HepG2 (cell line): ENCODE data around the gene YIPF3. TPM values are rescaled to one million over a fixed set of nuclear protein-coding genes. Genes with fewer than 3 reads are reported as not detected.

Experiments used
- ATAC-seq: fragments of 200-7000 bp; cut with Tn5 transposase; 3 replicates; pipeline ENCODE4 v1.9.1; 2020; ENCODE audit warnings: mild to moderate bottlenecking, moderate library complexity
- BruUV-seq: library from RNA; stranded (reverse); fragments of 400-500 nt; replicated peaks from 2 replicates; lab custom pipeline; 2021; lab: Mats Ljungman, UMichigan
- CTCF ChIA-PET: fragments of 300-600 bp; formaldehyde crosslinking; extraction: SDS; loops from one replicate; lab custom pipeline; 2021; ENCODE audit warnings: low total read pairs, inconsistent platforms, low intra/inter-chr PET ratio; lab: Yijun Ruan, JAX
- POLR2A ChIA-PET: fragments of 350-600 bp; sonication (Branson Sonifier 250); formaldehyde crosslinking; loops from one replicate; lab custom pipeline; 2020; ENCODE audit warnings: antibody characterized with exemption, inconsistent platforms; lab: Yijun Ruan, JAX
- DNase-seq: peaks from one replicate; pipeline ENCODE4 v3.0.0-alpha.2; 2015; ENCODE audit warnings: low spot score
- FAIRE-seq: peaks from 3 replicates; lab custom pipeline; 2011; peaks lifted over from hg19 to GRCh38; lab: Jason Lieb, UNC
- H2AFZ ChIP-seq: one replicate; pipeline ENCODE4 v1.6.1; 2011; ENCODE audit warnings: low read length, inconsistent platforms
- H3K27ac ChIP-seq: fragments of 300-600 bp; 3 replicates; pipeline ENCODE4 v1.8.0; 2011; ENCODE audit warnings: mixed run types, mild to moderate bottlenecking, mixed read lengths, low read length, inconsistent platforms; ENCODE audit not compliant: insufficient read depth; ENCODE audit errors: extremely low read length
- H3K27me3 ChIP-seq, 2 experiments: fragments of 200-600 bp in 1 of 2; 2 replicates in 1 of 2; 3 replicates in 1 of 2; pipeline versions ENCODE4 v1.6.0 to v1.8.0; 2011; ENCODE audit warnings: low read length in 2 of 2, mild to moderate bottlenecking in 2 of 2, moderate library complexity in 2 of 2, inconsistent platforms in 1 of 2; ENCODE audit not compliant: insufficient read depth in 2 of 2, control insufficient read depth in 1 of 2
- H3K36me3 ChIP-seq, 2 experiments: fragments of 200-600 bp in 1 of 2; replicated peaks in 1 of 2; 2 replicates in 1 of 2; 3 replicates in 1 of 2; pipeline versions ENCODE4 v1.5.1 to v1.8.0; 2011; ENCODE audit warnings: low read length in 2 of 2, inconsistent platforms in 1 of 2; ENCODE audit not compliant: insufficient read depth in 2 of 2, control insufficient read depth in 1 of 2
- H3K4me1 ChIP-seq: 2 replicates; pipeline ENCODE4 v1.5.1; 2012; ENCODE audit warnings: low read length, inconsistent platforms; ENCODE audit not compliant: insufficient read depth
- H3K4me2 ChIP-seq: 2 replicates; pipeline ENCODE4 v1.6.0; 2011; ENCODE audit warnings: low read depth, low read length, inconsistent platforms
- H3K4me3 ChIP-seq, 3 experiments: fragments of 200-600 bp in 1 of 3; sonication (generic), shearing (Covaris generic) in 1 of 3; replicated peaks in 1 of 3; 2 replicates each; pipeline ENCODE4 v1.5.1; 2011 to 2016; ENCODE audit warnings: low read length in 3 of 3, inconsistent platforms in 2 of 3, low read depth in 2 of 3, mild to moderate bottlenecking in 2 of 3, control low read depth in 1 of 3, mixed read lengths in 1 of 3; ENCODE audit not compliant: insufficient read depth in 1 of 3
- H3K79me2 ChIP-seq: one replicate; pipeline ENCODE4 v1.6.1; 2011; ENCODE audit warnings: low read length, inconsistent platforms; ENCODE audit not compliant: insufficient read depth
- H3K9ac ChIP-seq: 2 replicates; pipeline ENCODE4 v1.6.0; 2011; ENCODE audit warnings: mild to moderate bottlenecking, low read depth, low read length, inconsistent platforms; ENCODE audit not compliant: insufficient read depth
- H3K9me3 ChIP-seq: 2 replicates; pipeline ENCODE4 v1.5.1; 2012; ENCODE audit warnings: mild to moderate bottlenecking, low read length
- H4K20me1 ChIP-seq: 2 replicates; pipeline ENCODE4 v1.6.0; 2011; ENCODE audit warnings: inconsistent platforms, mild to moderate bottlenecking, low read length, moderate library complexity; ENCODE audit not compliant: insufficient read depth
- ARID4A ChIP-seq: sonication (generic); formaldehyde crosslinking; IDR thresholded peaks from 2 replicates; pipeline ENCODE4 v1.5.0; 2020; ENCODE audit warnings: mild to moderate bottlenecking, missing genetic modification reagents, borderline replicate concordance
- ATF2 ChIP-seq: sonication (generic); formaldehyde crosslinking; IDR thresholded peaks from 2 replicates; pipeline ENCODE4 v1.4.0; 2020; ENCODE audit warnings: missing genetic modification reagents
- E2F2 ChIP-seq: sonication (generic); formaldehyde crosslinking; IDR thresholded peaks from 2 replicates; pipeline ENCODE4 v1.4.0; 2020; ENCODE audit warnings: missing genetic modification reagents, borderline replicate concordance
- MEIS1 ChIP-seq: sonication (generic); formaldehyde crosslinking; IDR thresholded peaks from 2 replicates; pipeline ENCODE4 v1.9.0; 2021; ENCODE audit warnings: mild to moderate bottlenecking, missing genetic modification reagents, moderate library complexity, borderline replicate concordance
- NR2C2 ChIP-seq: sonication (generic); formaldehyde crosslinking; IDR thresholded peaks from 2 replicates; pipeline ENCODE4 v1.4.0; 2020; ENCODE audit warnings: missing genetic modification reagents, mild to moderate bottlenecking, moderate library complexity, borderline replicate concordance
- PREB ChIP-seq: sonication (generic); formaldehyde crosslinking; IDR thresholded peaks from 2 replicates; pipeline ENCODE4 v1.4.0; 2020; ENCODE audit warnings: missing genetic modification reagents
- RBM22 ChIP-seq: fragments of 200-400 bp; formaldehyde crosslinking; optimal IDR thresholded peaks from 2 replicates; pipeline ENCODE3; 2017; ENCODE audit warnings: mild to moderate bottlenecking, low read length, moderate library complexity
- SMYD3 ChIP-seq: sonication (generic); formaldehyde crosslinking; IDR thresholded peaks from 2 replicates; pipeline ENCODE4 v1.8.1; 2023; ENCODE audit warnings: mild to moderate bottlenecking, missing genetic modification reagents
- SP140L ChIP-seq: sonication (generic); formaldehyde crosslinking; IDR thresholded peaks from 2 replicates; pipeline ENCODE4 v1.4.0; 2020; ENCODE audit warnings: missing genetic modification reagents, borderline replicate concordance
- TAF1 ChIP-seq: sonication (generic); formaldehyde crosslinking; IDR thresholded peaks from 2 replicates; pipeline ENCODE4 v1.4.0; 2020; ENCODE audit warnings: missing genetic modification reagents
- TBX2 ChIP-seq: sonication (generic); formaldehyde crosslinking; IDR thresholded peaks from 2 replicates; pipeline ENCODE4 v1.5.0; 2020; ENCODE audit warnings: missing genetic modification reagents, mild to moderate bottlenecking, borderline replicate concordance
- WIZ ChIP-seq: sonication (generic); formaldehyde crosslinking; IDR thresholded peaks from 2 replicates; pipeline ENCODE4 v1.5.1; 2020; ENCODE audit warnings: mild to moderate bottlenecking, missing genetic modification reagents
- ZNF329 ChIP-seq: sonication (generic); formaldehyde crosslinking; IDR thresholded peaks from 2 replicates; pipeline ENCODE4 v1.9.0; 2021; ENCODE audit warnings: low read depth, mild to moderate bottlenecking, missing genetic modification reagents
- ZNF460 ChIP-seq: sonication (generic); formaldehyde crosslinking; IDR thresholded peaks from 2 replicates; pipeline ENCODE4 v1.5.1; 2020; ENCODE audit warnings: missing genetic modification reagents, mild to moderate bottlenecking, borderline replicate concordance
- ZNF501 ChIP-seq: sonication (generic); formaldehyde crosslinking; IDR thresholded peaks from 2 replicates; pipeline ENCODE4 v1.5.1; 2020; ENCODE audit warnings: mild to moderate bottlenecking, moderate library complexity, missing genetic modification reagents
- ZNF780A ChIP-seq: sonication (generic); formaldehyde crosslinking; IDR thresholded peaks from 2 replicates; pipeline ENCODE4 v1.8.0; 2022; ENCODE audit warnings: mild to moderate bottlenecking, missing genetic modification reagents, moderate library complexity
- ZNF879 ChIP-seq: sonication (generic); formaldehyde crosslinking; IDR thresholded peaks from 2 replicates; pipeline ENCODE4 v1.8.1; 2023; ENCODE audit warnings: missing genetic modification reagents
- WGBS: methylation state at CpG from one replicate; pipeline ENCODE4 v1.1.6; 2017; ENCODE audit warnings: low lambda C conversion rate; 5-methylcytosine and 5-hydroxymethylcytosine counted together
- in situ Hi-C: cut with HindIII; loops from 2 replicates; pipeline ENCODE4 v1.10.0; 2017; ENCODE audit warnings: low pct_unique_long_range_greater_than_20kb; ENCODE audit not compliant: extremely low pct_ligation_motif_present
- intact Hi-C: fragments of 100-400 bp; cut with micrococcal nuclease; formaldehyde crosslinking; loops from one replicate; pipeline ENCODE4 v1.10.0; 2022; ENCODE audit not compliant: unreplicated experiment
- polyA plus RNA-seq, 8 experiments: library from polyadenylated mRNA; depleted of rRNA in 3 of 8; stranded (reverse) in 7 of 8; unstranded in 1 of 8; fragments of >200 nt; fragmentation: Illumina TruSeq in 4 of 8; extraction: Trizol in 4 of 8; gene quantifications; 2 replicates each; pipeline versions ENCODE4 v1.2.1 to v1.2.3, GENCODE V29; 2011 to 2016; ENCODE audit warnings: low read depth in 4 of 8, missing spikeins in 1 of 8, mixed read lengths in 1 of 8; ENCODE audit not compliant: insufficient read depth in 1 of 8
- total RNA-seq, 5 experiments: library from RNA; depleted of rRNA; stranded (reverse); fragments of >200 nt; fragmentation: Illumina TruSeq; extraction: Trizol; gene quantifications; 2 replicates each; pipeline ENCODE4 v1.2.3, GENCODE V29; 2016; ENCODE audit warnings: low read depth in 1 of 5

YIPF3 gene
- total and polyA plus RNA-seq, 2 of the 13 experiments (the other 11 are each of a cell fraction or from before 2014, with no cell fraction given), result 107 to 206 TPM

GRCh38 chr6:43497129-43497396 lies 19.7 kb downstream of the YIPF3 start:
- DNase-seq, result no peak
- ATAC-seq, result no peak
- peak overlapping the region; percentile 12 for H3K27ac ChIP-seq
- H3K4me1 ChIP-seq, result peaks cover 22% of the 10 kb centered on the region
- ChIA-PET POLR2A (interaction anchor here (0.6 to 2.5 kb wide), 17 partner anchors 9 to 323 kb away, joined by 3 to 38 read pairs (median 5); partner anchors contain the start of genes ABCC10, DLK2, DNPH1 and LRRC73), CTCF (interaction anchor here (1.5 to 3.5 kb wide), 2 partner anchors 8 to 43 kb away, joined by 3 to 53 read pairs; partner anchors contain the start of gene DLK2)
- H3K4me3 ChIP-seq, result no peak overlapping the region
- intact Hi-C loops, result loop anchor here (5.0 to 10.0 kb wide), 2 partner anchors 62 to 130 kb away; partner anchors contain the start of gene ZNF318
- 97% methylated on average over 6 of the region's 6 CpGs for WGBS
- H3K36me3 ChIP-seq, result peaks cover 29 to 42% of the 10 kb centered on the region in 2 experiments
- no peak for FAIRE-seq
- H3K9me3 ChIP-seq, result no peaks in the 10 kb centered on the region
- in situ Hi-C loops, result loop anchor here (5.0 kb wide), 1 partner anchor 235 kb away; no protein-coding TSS in a partner anchor
- H4K20me1 ChIP-seq, result no peaks in the 10 kb centered on the region
- H3K27me3 ChIP-seq, result no peaks in the 10 kb centered on the region
- H3K4me2 ChIP-seq, result 0 out of 2 replicates have a peak overlapping the region, but pooled peaks have one; percentile 37
- BruUV-seq, result no TSS peak
- peaks cover 28% of the 10 kb centered on the region for H3K79me2 ChIP-seq
- 0 out of 2 replicates have a peak overlapping the region, but pooled peaks have one; percentile 12 for H3K9ac ChIP-seq
- H2AFZ ChIP-seq, result no peak overlapping the region
- TF ChIP-seq ZNF780A (CRISPR knock-in tag) (no peak), ZNF501 (0 out of 2 replicates have a peak, but pooled peaks have one; percentile 2), ATF2 (CRISPR knock-in tag) (no peak), ARID4A (CRISPR knock-in tag) (0 out of 2 replicates have a peak, but pooled peaks have one; percentile 1), TBX2 (CRISPR knock-in tag) (no peak), PREB (CRISPR knock-in tag) (no peak), NR2C2 (CRISPR knock-in tag) (no peak), E2F2 (CRISPR knock-in tag) (0 out of 2 replicates have a peak, but pooled peaks have one; percentile 56), ZNF879 (CRISPR knock-in tag) (no peak), TAF1 (CRISPR knock-in tag) (0 out of 2 replicates have a peak, but pooled peaks have one; percentile 2), ZNF460 (no peak), ZNF329 (no peak), WIZ (no peak; the same call in 1 of the 2 replicates), MEIS1 (CRISPR knock-in tag) (0 out of 2 replicates have a peak, but pooled peaks have one; percentile 5), RBM22 (no peak), SMYD3 (no peak), SP140L (CRISPR knock-in tag) (no peak)
